Measurements from ENCODE around the gene GLT6D1.

The GLT6D1 gene

GRCh38 chr9:135608294-135608998 lies 30.9 kb downstream of the GLT6D1 start:
- DNase-seq (ENCODE audit: low read depth) = no peak

DNA sequence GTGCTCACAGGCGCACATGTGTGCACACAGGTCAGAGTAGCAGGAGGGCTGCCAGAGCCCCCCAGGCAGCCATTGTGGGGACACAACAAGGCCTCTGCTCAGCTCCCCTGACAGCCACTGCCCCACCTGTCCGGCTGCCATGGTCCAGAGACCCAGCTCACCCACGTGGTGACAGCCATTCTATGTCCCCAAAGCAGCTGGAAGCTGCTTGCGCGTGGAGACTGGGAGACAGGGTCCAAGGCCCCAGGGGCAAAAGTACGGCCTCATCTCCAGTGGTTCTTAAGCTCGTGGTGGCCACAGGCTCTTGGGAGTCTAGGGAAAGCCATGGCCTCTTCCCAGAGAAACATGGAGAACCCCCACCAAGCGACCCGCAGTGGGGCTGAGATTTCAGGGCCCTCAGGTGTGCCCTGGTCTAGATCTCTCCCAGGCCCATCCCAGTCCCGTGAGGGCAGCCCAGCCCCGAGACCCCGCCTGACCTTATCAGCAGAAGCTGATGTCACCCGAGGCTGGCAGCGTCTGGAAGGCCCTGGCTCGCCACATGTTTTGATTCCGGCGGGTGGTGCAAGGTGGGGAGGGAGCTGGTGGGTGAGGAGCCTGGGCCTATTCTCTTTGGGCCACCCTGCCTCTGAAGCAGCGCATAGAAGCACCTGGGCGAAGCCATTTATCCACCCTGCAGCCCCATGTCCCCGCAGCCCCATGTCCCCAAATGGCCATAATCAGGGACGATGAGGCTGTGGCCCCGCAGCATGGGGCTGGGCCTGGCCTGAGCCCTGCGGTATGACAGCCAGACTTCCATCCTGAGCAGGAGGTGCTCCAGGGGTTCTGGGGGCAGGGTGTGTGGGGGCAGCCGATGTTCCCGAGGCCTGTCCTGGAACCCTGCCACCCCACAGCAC lies 31.7 kb downstream of the GLT6D1 start:
- DNase-seq (ENCODE audit: low read depth) = no peak

GRCh38 chr9:135606885-135607259 lies 32.5 kb downstream of the GLT6D1 start:
- no peak for DNase-seq (ENCODE audit: low read depth)

- no peak for DNase-seq (ENCODE audit: low read depth)
Measured at GRCh38 chr9:135605238-135605781, 34.0 kb downstream of the GLT6D1 start.

DNA sequence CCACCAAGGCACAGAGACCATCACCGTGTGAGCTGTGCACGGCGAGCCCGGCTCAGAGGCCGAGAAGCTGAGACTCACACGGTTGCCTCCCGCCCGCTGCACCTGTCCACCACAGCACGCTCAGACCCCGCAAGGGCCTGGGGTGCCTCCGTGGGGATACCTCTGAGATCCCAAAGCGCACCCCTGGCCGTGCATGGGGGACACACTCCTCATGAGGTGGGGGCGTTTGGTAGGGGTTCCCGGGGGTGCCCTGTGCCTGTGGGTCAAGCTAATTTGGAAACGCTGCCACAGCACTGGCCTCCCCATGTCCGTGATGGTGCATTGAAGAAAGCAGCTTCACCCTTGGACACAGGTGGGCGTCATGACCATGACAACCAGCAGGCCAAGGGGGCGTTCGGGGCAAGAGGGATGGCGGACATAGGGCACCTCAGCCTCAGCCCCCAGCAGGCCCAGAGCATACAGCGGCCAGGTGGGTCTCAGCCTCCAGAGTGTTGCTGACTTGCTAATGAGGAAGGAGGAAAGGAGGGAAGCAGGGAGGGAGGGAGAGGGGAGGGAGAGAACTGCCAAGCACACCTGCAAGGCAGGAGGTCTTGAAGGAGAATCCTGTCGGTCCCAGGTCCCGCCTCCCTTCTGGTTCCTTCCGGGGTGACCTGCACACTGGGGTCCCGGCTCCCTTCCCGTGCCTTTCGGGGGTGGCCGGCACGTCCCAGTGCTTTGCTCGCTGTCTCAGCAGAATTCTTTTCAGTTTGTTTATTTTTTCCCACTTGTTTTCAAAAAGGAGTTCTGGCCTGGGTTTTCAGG lies 34.7 kb downstream of the GLT6D1 start:
- no peak for DNase-seq (ENCODE audit: low read depth)

DNA sequence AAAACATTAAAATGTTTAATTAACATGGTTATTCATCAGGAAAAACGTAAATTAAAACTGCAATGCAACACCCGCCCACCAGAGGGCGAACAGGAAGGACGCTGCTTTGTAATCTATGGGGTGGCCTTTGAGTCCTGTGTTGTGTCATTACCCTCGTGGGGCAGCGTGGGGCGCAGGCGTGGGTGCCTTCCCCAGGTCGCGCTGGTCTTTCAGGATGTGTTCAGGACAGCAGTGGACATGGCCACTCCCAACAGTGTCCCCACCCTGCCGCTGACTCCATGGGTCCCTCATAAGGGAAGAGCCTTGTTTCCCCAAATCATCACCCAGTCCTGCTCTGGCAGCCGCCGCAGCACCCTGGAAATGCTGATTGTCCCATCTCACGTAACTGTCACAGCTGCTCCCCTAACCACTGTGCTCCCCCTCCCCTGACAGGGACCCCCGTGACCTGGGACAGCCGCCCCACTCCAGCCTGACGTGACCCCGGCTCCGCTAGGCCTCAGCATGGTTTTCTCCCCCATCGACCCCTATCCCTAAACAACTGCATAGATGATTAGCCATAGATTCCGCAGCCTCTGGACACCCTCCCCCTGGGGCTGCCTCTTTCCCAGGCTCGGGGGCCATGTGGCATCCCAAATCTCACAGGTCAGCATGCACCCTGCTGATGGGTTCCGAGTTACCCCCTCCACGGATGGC lies 36.4 kb downstream of the GLT6D1 start:
- DNase-seq (ENCODE audit: low read depth) = no peak

DNA sequence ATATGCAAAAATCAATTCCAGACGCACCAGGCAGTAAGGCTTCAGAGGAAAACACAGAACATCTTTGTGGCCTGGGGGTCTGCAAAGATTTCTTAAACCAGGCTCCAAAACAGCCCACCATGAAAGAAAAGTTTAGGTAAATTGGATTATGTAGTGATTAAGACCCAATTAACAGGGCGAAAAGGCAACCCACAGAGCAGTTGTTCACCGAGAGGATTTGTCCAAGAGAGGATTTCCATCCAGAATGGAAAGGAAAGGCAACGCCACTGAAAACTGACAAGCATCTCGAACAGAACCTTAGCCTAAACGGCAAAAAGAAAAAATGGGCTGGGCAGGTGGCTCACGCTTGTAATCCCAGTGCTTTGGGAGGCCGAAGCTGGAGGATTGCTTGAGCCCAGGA lies 37.4 kb downstream of the GLT6D1 start:
- DNase-seq (ENCODE audit: low read depth) = no peak

GRCh38 chr9:135600296-135600817 lies 39.0 kb downstream of the GLT6D1 start:
- DNase-seq (ENCODE audit: low read depth) = no peak

DNA sequence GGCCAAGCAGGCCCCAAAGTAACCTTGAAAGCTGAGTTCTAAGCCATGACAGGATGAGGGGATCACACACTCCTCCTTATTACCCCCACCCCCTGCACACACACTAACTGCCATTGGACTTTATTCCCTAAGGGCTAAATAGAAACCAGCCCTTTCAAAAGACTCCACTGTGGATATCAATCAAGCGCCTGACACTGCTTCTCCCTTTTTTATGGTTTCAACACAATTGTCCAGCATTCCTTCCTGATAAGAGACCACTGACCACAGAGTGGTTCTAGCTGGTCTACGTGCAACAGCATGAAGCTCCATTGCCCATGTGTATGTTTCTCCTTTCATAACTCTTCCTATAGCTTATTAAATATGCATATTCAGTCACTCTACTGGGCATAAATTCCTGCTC lies 43.1 kb downstream of the GLT6D1 start:
- DNase-seq (ENCODE audit: low read depth) = no peak

DNA sequence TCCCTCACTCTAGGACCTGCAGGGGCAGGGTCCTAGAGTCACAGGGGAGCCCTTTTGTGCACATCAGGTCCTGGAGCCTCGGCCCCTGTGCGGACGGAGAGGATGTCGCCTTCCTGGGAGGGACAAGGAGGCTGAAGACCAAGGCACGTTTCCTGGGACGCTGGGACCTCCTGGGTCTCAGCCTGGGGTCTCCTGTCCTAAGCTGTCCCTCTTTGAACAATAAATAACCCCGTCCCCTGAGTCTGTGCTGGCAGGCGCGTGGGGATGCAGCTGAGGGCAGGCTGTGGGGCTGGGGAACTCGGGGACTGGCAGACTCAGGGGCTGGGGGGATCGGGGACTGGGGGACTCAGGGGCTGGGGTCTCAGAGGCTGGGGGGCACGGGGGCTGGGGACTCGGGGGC lies 46.7 kb downstream of the GLT6D1 start:
- no peak for DNase-seq (ENCODE audit: low read depth)

DNA sequence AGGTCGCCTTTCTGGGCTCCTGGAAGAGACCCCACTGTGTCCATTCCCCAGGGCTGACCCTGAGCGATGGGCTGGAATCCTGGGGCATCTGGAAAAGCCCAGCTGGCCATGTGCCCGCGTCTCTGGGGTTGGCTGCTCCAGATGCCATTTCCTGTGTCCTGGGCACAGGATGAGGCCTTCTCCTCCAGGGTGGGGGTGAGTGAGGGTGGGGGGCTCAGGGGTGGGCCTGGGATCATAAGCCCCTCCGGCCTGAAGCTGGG lies 47.1 kb downstream of the GLT6D1 start:
- no peak for DNase-seq (ENCODE audit: low read depth)

DNA sequence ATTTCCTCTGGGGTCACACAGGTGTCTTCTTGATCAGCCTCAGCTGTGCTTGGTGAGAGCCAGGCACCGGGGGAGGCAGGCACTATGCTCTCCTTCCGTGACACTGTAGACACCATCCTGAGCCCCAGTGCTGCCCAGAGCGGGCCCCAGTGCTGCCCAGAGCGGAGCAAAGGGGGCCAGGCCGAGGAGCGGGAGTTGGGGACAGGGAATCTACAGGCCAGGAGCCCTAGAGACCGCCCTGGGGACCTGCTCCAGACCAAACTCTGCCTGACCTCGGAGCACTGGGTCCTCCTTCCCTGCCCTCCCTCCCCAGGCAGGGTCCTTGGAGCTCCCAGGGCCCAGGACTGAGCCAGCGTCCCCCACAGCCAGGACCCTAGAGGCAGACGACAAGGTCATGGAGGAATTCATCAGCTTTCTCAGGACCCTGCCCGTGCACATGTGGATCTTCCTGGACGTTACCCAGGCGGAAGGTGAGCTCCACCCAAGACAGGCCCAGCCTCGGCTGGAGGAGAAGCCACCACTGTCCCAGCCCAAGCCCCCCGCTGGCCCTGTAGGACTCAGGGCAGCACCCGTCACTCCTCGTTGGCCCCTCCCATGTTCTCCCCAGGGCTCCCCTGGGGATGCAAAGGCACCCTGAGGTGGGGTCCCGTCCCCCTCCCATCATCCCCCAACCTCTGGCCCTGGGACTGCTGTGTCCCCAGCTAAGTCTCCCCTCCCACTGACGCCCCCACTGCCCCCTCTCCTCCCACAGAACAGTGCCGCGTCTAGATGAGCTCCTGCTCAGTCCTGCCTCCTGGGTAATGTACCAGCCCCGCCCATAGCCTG lies 47.6 kb downstream of the GLT6D1 start:
- no peak for DNase-seq (ENCODE audit: low read depth)

GRCh38 chr9:135590486-135591079 lies 48.8 kb downstream of the GLT6D1 start:
- no peak for DNase-seq (ENCODE audit: low read depth)

DNA sequence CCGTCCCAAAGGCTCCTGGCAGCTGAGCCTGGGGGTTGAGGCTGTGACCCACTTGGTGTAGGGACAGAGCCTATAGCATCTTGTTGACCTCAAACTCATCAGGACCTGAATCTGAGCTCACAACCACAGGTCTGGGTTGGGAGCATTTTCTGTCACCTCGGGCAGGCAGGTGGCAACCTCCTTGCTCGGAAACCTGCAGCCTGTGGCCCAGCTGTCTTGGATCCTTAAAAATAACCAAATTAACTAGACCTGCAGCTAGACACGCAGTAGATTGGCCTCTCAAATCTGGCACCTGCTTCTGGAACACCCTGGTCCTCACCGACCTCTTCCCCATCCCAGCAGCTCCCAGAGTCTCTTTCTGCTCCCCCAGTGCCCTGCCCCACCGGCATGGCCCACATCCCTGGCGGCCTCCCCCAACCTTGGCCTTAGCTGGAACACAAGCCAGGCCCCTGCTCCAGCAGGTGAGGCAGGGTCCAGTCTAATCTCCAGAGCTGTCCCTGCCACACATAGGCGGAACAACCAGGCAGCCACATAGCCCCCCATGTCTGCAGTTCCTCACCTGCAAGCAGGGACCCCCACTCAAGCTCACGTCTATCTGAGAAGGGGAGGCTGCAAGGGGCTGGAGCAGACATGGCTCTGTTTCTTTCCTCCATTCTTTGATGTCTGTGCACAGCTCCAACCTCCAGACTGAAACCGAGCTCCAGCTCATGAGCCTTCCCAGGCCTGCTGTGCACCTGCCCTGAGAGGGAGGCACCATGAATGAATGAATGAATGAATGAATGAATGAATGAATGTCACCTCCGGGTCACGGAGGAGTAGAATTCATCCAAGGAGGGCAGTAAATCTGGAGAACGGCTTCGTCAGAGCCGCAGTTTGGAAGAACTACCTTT lies 49.5 kb downstream of the GLT6D1 start:
- DNase-seq (ENCODE audit: low read depth) = no peak

DNA sequence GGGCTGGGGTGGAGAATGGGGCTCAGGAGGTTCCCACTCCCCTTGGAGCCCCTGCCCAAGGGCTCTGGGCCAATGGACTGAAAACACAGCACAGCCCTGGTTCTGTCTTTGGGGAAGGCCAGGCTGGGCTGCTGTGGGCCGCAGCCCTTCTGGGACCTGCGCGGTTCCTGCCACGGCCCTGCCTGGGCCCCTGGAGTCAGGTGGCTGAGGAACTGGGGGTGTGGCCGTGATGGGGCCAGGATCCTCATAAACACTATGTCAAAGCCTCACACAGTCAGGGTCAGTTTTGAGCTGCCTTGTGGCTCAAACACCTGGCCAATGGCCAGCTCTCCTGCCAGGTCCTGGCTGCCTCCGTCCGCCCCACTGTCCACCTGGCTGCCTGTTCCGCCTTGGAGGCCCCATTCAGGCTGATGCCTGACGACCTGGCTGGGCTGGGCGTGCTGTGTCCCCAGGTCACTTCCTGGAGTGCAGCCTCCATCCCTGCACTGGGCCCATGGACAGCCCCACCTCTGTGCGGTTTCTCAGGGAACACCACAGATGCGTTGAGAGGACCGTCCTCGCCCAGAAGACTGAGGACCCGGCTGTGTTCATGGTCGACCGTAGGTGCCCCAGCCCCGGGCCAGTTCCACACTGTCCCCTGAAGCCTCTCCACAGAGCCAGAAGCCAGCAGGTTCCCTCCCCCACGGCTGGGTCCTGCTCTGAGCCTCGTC lies 50.3 kb downstream of the GLT6D1 start:
- no peak for DNase-seq (ENCODE audit: low read depth)

GRCh38 chr9:135588371-135588770 lies 51.0 kb downstream of the GLT6D1 start:
- no peak for DNase-seq (ENCODE audit: low read depth)

DNA sequence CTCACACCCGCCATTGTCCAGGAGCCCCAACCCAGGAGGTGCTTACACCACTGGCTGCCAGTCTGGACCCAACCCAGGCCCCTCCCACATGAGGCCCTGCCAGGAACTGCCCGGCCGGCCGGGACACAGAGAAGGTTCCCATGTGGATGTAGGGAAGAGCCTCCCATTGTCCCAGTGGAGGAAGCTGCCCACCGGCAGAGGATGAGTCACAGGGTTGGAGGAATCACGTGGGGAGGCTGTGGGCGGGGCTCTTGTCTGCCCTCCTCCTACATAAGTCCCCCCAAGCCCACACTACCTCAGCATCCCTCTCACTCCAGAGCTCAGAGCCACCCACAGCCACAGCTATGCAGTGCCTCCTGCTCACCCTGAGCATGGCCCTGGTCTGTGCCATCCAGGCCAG lies 51.7 kb downstream of the GLT6D1 start:
- DNase-seq (ENCODE audit: low read depth) = no peak

DNA sequence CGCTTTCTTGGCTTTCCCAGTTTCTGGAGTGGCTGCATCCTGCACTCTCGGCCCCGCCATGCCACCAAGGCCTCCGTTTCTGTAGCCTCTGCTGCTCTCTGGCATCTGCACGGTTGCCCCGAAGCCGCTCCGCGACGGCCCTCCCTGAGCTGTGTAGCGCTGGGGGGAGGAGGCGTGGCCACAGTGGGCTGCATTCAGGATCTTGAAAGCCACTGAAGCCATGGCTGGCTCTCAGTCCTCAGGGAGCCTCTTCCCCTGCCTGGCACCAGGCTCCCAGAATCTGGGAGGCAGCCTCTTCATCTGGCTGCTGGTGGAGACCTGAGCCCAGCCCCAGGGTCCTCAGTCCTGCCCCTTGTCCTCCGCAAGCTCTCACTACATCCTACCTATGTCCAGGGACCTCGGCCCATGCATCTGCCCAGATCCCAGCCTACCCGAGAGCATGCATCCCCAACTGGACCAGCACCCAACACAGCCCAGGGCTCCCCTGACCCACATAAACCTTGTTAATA lies 52.7 kb downstream of the GLT6D1 start:
- DNase-seq (ENCODE audit: low read depth) = no peak

DNA sequence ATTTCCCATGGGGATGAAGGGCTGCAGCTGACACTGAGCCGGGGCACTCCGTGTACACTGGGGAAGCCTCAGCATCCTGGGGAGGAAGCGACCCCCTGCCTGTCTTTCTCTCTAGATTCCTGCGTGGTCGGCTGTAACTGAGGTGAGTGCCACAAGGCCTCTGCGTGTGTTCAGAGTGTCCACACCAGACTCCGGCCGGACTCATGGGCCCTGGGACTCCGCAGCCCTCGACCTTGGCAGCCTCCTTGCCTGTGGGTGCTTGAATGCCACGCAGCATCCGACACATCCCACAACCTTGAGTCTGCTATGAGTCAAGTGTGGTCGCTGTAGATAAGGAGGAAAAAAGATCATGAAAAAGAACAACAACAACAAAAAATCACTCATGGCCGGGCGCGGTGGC lies 54.4 kb downstream of the GLT6D1 start:
- no peak for DNase-seq (ENCODE audit: low read depth)

Data from CMK (cell line).